T-helper 2 cell (primary cell): ENCODE results near the gene HDLBP.
"Not testable (repeated sequence)": the region's sequence is repeated elsewhere in the genome, so short reads cannot be mapped to it uniquely, and the experiment has no call there.

Experiments
- DNase-seq, 5 experiments: peaks; one replicate each; pipeline versions ENCODE4 v3.0.0 to v3.0.0-alpha.2; 2012 to 2022

Gene HDLBP

GRCh38 chr2:241304039-241304670 is 11.3 kb downstream of the HDLBP start:
- DNase-seq, result no peak

GRCh38 chr2:241302759-241303651 is 12.5 kb downstream of the HDLBP start:
- DNase-seq, result no peak

- DNase-seq, result no peak
These were observed 13.4 kb downstream of the HDLBP start for GRCh38 chr2:241302083-241302482.

- peak in 3 of 5 experiments; percentile 11 to 32 (median 23) for DNase-seq
These were observed 15.5 kb downstream of the HDLBP start for GRCh38 chr2:241300000-241300399.

GRCh38 chr2:241298673-241299072 is 16.8 kb downstream of the HDLBP start:
- peak in 3 of 5 experiments; percentile 9 to 49 (median 16) for DNase-seq

- DNase-seq, result no peak
These were observed 18.7 kb downstream of the HDLBP start for GRCh38 chr2:241296767-241297166.

- DNase-seq, result no peak
These were observed 20.0 kb downstream of the HDLBP start for GRCh38 chr2:241295326-241296095.

- DNase-seq, result not testable (repeated sequence)
These were observed 22.1 kb downstream of the HDLBP start for GRCh38 chr2:241293378-241293797.

GRCh38 chr2:241291977-241292376 is 23.5 kb downstream of the HDLBP start:
- DNase-seq, result no peak

- no peak for DNase-seq
These were observed 24.3 kb downstream of the HDLBP start for GRCh38 chr2:241291153-241291552.

- no peak for DNase-seq
These were observed 25.9 kb downstream of the HDLBP start for GRCh38 chr2:241289597-241289996.

- no peak for DNase-seq
These were observed 26.4 kb downstream of the HDLBP start for GRCh38 chr2:241289053-241289452.

- no peak for DNase-seq
These were observed 27.1 kb downstream of the HDLBP start for GRCh38 chr2:241288324-241288888.

- DNase-seq, result no peak
These were observed 29.0 kb downstream of the HDLBP start for GRCh38 chr2:241286348-241287090.

- DNase-seq, result no peak
These were observed 29.9 kb downstream of the HDLBP start for GRCh38 chr2:241285596-241285995.

- DNase-seq, result no peak
These were observed 32.9 kb downstream of the HDLBP start for GRCh38 chr2:241282555-241282954.

- no peak for DNase-seq
These were observed 35.2 kb downstream of the HDLBP start for GRCh38 chr2:241280291-241280690.

GRCh38 chr2:241279828-241280227 is 35.6 kb downstream of the HDLBP start:
- DNase-seq, result no peak

GRCh38 chr2:241279413-241279812 is 36.1 kb downstream of the HDLBP start:
- no peak for DNase-seq

GRCh38 chr2:241278306-241278705 is 37.2 kb downstream of the HDLBP start:
- not testable (repeated sequence) for DNase-seq

GRCh38 chr2:241275910-241276309 is 39.6 kb downstream of the HDLBP start:
- no peak for DNase-seq

GRCh38 chr2:241275504-241275903 is 40.0 kb downstream of the HDLBP start:
- DNase-seq, result no peak
